K562 (cell line): ENCODE results near the gene LMBRD1. TPM values are rescaled to one million over a fixed set of nuclear protein-coding genes. Genes with fewer than 3 reads are reported as not detected.
"Not testable (repeated sequence)": the region's sequence is repeated elsewhere in the genome, so short reads cannot be mapped to it uniquely, and the experiment has no call there.

Experiments used
- ATAC-seq: fragments of 200-7000 bp; cut with Tn5 transposase; 3 replicates; pipeline ENCODE4 v1.9.1; 2020; ENCODE audit warnings: moderate library complexity
- BruUV-seq: library from RNA; stranded (reverse); fragments of 400-500 nt; replicated peaks from 2 replicates; lab custom pipeline; 2021; lab: Mats Ljungman, UMichigan
- CTCF ChIA-PET: fragments of 300-600 bp; formaldehyde crosslinking; extraction: SDS; loops from one replicate; lab custom pipeline; 2021; ENCODE audit warnings: low intra/inter-chr PET ratio; lab: Yijun Ruan, JAX
- POLR2A ChIA-PET: fragments of 300-600, 350-650 bp; sonication (Branson Sonifier 250); formaldehyde crosslinking; extraction: SDS; loops from one replicate; lab custom pipeline; 2021; ENCODE audit warnings: antibody characterized with exemption, inconsistent platforms; lab: Yijun Ruan, JAX
- DNase-seq, 4 experiments: peaks; one replicate each; pipeline versions ENCODE4 v3.0.0 to v3.0.0-alpha.2; 2011 to 2018; ENCODE audit warnings: low spot score in 3 of 4, mixed read lengths in 3 of 4; ENCODE audit errors: extremely low read depth in 1 of 4
- FAIRE-seq: peaks from 2 replicates; lab custom pipeline; 2011; peaks lifted over from hg19 to GRCh38; lab: Jason Lieb, UNC
- H2AFZ ChIP-seq: 2 replicates; pipeline ENCODE4 v1.6.0; 2011; ENCODE audit warnings: low read depth, low read length, control low read depth, inconsistent platforms
- H3K27ac ChIP-seq: fragments of 200-600 bp; 3 replicates; pipeline ENCODE4 v1.8.0; 2011; ENCODE audit warnings: low read depth, mild to moderate bottlenecking, control low read depth, inconsistent platforms, low read length, moderate library complexity, mixed read lengths; ENCODE audit errors: extremely low read depth
- H3K27me3 ChIP-seq, 2 experiments: fragments of 300-600 bp in 1 of 2; 2 replicates in 1 of 2; 3 replicates in 1 of 2; pipeline versions ENCODE4 v1.6.0 to v1.8.0; 2011; ENCODE audit warnings: inconsistent platforms in 2 of 2, low read length in 2 of 2, mild to moderate bottlenecking in 1 of 2, mixed read lengths in 1 of 2, moderate library complexity in 1 of 2; ENCODE audit not compliant: control insufficient read depth in 2 of 2, insufficient read depth in 2 of 2
- H3K36me3 ChIP-seq: fragments of 300-600 bp; 3 replicates; pipeline ENCODE4 v1.8.0; 2011; ENCODE audit warnings: mild to moderate bottlenecking, low read length, inconsistent platforms; ENCODE audit not compliant: control insufficient read depth, insufficient read depth
- H3K4me1 ChIP-seq, 2 experiments: fragments of 200-600 bp in 1 of 2; replicated peaks in 1 of 2; 2 replicates in 1 of 2; 3 replicates in 1 of 2; pipeline versions ENCODE4 v1.5.1 to v1.8.0; 2011; ENCODE audit warnings: inconsistent platforms in 2 of 2, low read length in 2 of 2, mild to moderate bottlenecking in 1 of 2, mixed read lengths in 1 of 2, moderate library complexity in 1 of 2; ENCODE audit not compliant: control insufficient read depth in 2 of 2, insufficient read depth in 2 of 2
- H3K4me2 ChIP-seq: 2 replicates; pipeline ENCODE4 v1.6.1; 2011; ENCODE audit warnings: low read length, control low read depth, inconsistent platforms, mixed read lengths; ENCODE audit not compliant: insufficient read depth
- H3K4me3 ChIP-seq: fragments of 200-600 bp; sonication (generic), shearing (Covaris generic); 2 replicates; pipeline ENCODE4 v1.5.1; 2016; ENCODE audit warnings: control low read depth, inconsistent platforms
- H3K79me2 ChIP-seq: fragments of 200-600 bp; 3 replicates; pipeline ENCODE4 v1.8.0; 2011; ENCODE audit warnings: low read length, inconsistent platforms; ENCODE audit not compliant: control insufficient read depth, insufficient read depth
- H3K9ac ChIP-seq, 2 experiments: 2 replicates each; pipeline versions ENCODE4 v1.6.0 to v1.6.1; 2011; ENCODE audit warnings: low read depth in 2 of 2, low read length in 2 of 2, control low read depth in 1 of 2, inconsistent platforms in 1 of 2, mild to moderate bottlenecking in 1 of 2, mixed read lengths in 1 of 2; ENCODE audit not compliant: insufficient read depth in 1 of 2
- H3K9me1 ChIP-seq: one replicate; pipeline ENCODE4 v1.6.0; 2011; ENCODE audit warnings: inconsistent platforms, mild to moderate bottlenecking, low read length, moderate library complexity; ENCODE audit not compliant: control insufficient read depth, insufficient read depth
- H3K9me3 ChIP-seq: replicated peaks from 2 replicates; pipeline ENCODE4 v1.5.1; 2011; ENCODE audit warnings: low read depth, low read length, inconsistent platforms; ENCODE audit not compliant: control insufficient read depth, insufficient read depth
- H4K20me1 ChIP-seq: replicated peaks from 2 replicates; pipeline ENCODE4 v1.6.1; 2011; ENCODE audit warnings: low read length, inconsistent platforms, mixed read lengths; ENCODE audit not compliant: control insufficient read depth, insufficient read depth
- CREBBP ChIP-seq: IDR thresholded peaks from one replicate; pipeline ENCODE4 v1.6.1; 2012; ENCODE audit warnings: low read depth, mild to moderate bottlenecking, control low read depth, inconsistent platforms, low read length
- ETS1 ChIP-seq: conservative IDR thresholded peaks from 2 replicates; pipeline ENCODE4 v1.6.1; 2011; ENCODE audit warnings: low read depth, mild to moderate bottlenecking, low read length; ENCODE audit not compliant: control insufficient read depth
- MNT ChIP-seq, 2 experiments: fragments of 450-650 bp; conservative IDR thresholded peaks; 2 replicates each; pipeline ENCODE4 v1.6.1; 2017; ENCODE audit warnings: mild to moderate bottlenecking in 2 of 2, moderate library complexity in 2 of 2
- NR2F6 ChIP-seq: fragments of 450-650 bp; formaldehyde crosslinking; IDR thresholded peaks from 2 replicates; pipeline ENCODE4 v1.4.0; 2020; ENCODE audit warnings: mild to moderate bottlenecking
- RBFOX2 ChIP-seq: fragments of 200-400 bp; formaldehyde crosslinking; IDR thresholded peaks from 2 replicates; pipeline ENCODE4 v1.6.1; 2017; ENCODE audit warnings: low read depth, mild to moderate bottlenecking, low read length, moderate library complexity
- RCOR1 ChIP-seq, 2 experiments: IDR thresholded peaks; 2 replicates each; pipeline ENCODE4 v1.6.1; 2012; ENCODE audit warnings: low read depth in 2 of 2, low read length in 2 of 2, borderline replicate concordance in 1 of 2, improper control_type of control experiment in 1 of 2
- WGBS: fragments of 100-300 bp; shearing (Covaris generic); methylation state at CpG from one replicate; pipeline ENCODE4 v1.1.6; 2016; ENCODE audit warnings: low coverage, mixed read lengths; ENCODE audit not compliant: insufficient coverage; ENCODE audit errors: missing lambda C conversion rate; 5-methylcytosine and 5-hydroxymethylcytosine counted together
- in situ Hi-C: fragments of 300-500 bp; cut with MboI; formaldehyde crosslinking; loops from 4 replicates; pipeline ENCODE4 v1.15.0; 2018; ENCODE audit warnings: inconsistent platforms, mixed read lengths
- intact Hi-C: fragments of 100-400 bp; cut with micrococcal nuclease; formaldehyde crosslinking; loops from 2 replicates; pipeline ENCODE4 v1.14.2; 2022
- polyA plus RNA-seq, 8 experiments: library from polyadenylated mRNA; depleted of rRNA in 4 of 8; stranded (reverse) in 5 of 8; unstranded in 3 of 8; fragments of >200 nt; fragmentation: Nextera tagmentation in 2 of 8; fragmentation: Illumina TruSeq in 1 of 8; extraction: Ambion mirVana in 2 of 8; extraction: Trizol in 1 of 8; gene quantifications; 2 replicates each; pipeline versions ENCODE4 v1.2.1 to v1.2.3, GENCODE V29; 2011 to 2014; ENCODE audit warnings: inconsistent platforms in 1 of 8, missing spikeins in 1 of 8
- total RNA-seq, 7 experiments: library from RNA; depleted of rRNA in 6 of 7; stranded (reverse); fragments of >200 nt in 6 of 7; fragmentation: Illumina TruSeq in 2 of 7; extraction: Trizol in 2 of 7; gene quantifications; 2 replicates each; pipeline versions ENCODE4 v1.2.1 to v1.2.3, GENCODE V29; 2011 to 2021; ENCODE audit warnings: low replicate concordance in 1 of 7
- TF ChIP-seq, protein P1 (sequence below): sonication (generic); formaldehyde crosslinking; IDR thresholded peaks from 2 replicates; pipeline ENCODE4 v1.8.0; 2022; ENCODE audit warnings: missing genetic modification reagents, mild to moderate bottlenecking, borderline replicate concordance

LMBRD1 gene
- total and polyA plus RNA-seq, 9 of the 15 experiments (the other 6 are each of a cell fraction or from before 2014, with no cell fraction given): 14.0 to 85.2 (median 26.5) TPM

- TF ChIP-seq ETS1 (no peak), RCOR1 (IDR thresholded peaks at IDR 0.05; ENCODE audit: borderline replicate concordance in 1 of 2, low read depth in 2 of 2, low read length in 2 of 2) (no peak), MNT (conservative IDR thresholded peaks at IDR 0.05) (no peak), RBFOX2 (no peak), CREBBP (no peak), NR2F6 (CRISPR knock-in tag) (no peak)
- TF ChIP-seq, protein P1, sequence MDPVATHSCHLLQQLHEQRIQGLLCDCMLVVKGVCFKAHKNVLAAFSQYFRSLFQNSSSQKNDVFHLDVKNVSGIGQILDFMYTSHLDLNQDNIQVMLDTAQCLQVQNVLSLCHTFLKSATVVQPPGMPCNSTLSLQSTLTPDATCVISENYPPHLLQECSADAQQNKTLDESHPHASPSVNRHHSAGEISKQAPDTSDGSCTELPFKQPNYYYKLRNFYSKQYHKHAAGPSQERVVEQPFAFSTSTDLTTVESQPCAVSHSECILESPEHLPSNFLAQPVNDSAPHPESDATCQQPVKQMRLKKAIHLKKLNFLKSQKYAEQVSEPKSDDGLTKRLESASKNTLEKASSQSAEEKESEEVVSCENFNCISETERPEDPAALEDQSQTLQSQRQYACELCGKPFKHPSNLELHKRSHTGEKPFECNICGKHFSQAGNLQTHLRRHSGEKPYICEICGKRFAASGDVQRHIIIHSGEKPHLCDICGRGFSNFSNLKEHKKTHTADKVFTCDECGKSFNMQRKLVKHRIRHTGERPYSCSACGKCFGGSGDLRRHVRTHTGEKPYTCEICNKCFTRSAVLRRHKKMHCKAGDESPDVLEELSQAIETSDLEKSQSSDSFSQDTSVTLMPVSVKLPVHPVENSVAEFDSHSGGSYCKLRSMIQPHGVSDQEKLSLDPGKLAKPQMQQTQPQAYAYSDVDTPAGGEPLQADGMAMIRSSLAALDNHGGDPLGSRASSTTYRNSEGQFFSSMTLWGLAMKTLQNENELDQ: no peak
Measured at GRCh38 chr6:69789578-69789977, 7.2 kb downstream of the LMBRD1 start (continued).

DNA sequence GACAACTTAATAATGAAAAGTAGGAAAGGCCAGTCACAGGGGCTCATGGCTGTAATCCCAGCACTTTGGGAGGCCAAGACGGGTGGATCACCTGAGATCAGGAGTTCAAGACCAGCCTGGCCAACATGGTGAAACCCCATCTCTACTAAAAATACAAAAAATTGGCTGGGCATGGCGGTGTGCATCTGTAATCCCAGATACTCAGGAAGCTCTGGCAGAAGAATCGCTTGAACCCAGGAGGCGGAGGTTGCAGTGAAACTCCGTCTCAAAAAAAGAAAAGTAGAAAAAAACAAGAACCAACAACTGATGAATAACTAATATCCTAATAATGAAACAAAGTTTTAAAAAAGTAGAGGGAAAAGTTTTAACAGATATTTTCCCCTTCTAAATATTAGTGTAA, 9.4 kb downstream of the LMBRD1 start:
- H2AFZ ChIP-seq, BruUV-seq, H3K9ac ChIP-seq, in situ Hi-C loops, H3K9me3 ChIP-seq, H4K20me1 ChIP-seq, H3K27me3 ChIP-seq, POLR2A ChIA-PET, ATAC-seq, H3K27ac ChIP-seq, H3K4me3 ChIP-seq, CTCF ChIA-PET, H3K9me1 ChIP-seq, H3K4me2 ChIP-seq, FAIRE-seq, DNase-seq, intact Hi-C loops: not testable (repeated sequence)
- Histone ChIP-seq H3K4me1 (peaks cover 0 to 10% of the 10 kb centered on the region in 2 experiments; a peak in 3 of 5 replicates), H3K79me2 (peaks cover 49% of the 10 kb centered on the region), H3K36me3 (peaks cover 18% of the 10 kb centered on the region; the same call in 2 of the 3 replicates)
- WGBS: 87% methylated on average over 5 of the region's 5 CpGs
